H9 (cell line): Measurements from ENCODE around the gene NRIP3. TPM values are rescaled to one million over a fixed set of nuclear protein-coding genes. Genes with fewer than 3 reads are reported as not detected.

Source experiments
- DNase-seq: peaks from one replicate; pipeline ENCODE4 v3.0.0-alpha.2; 2017
- H2AFZ ChIP-seq: one replicate; pipeline ENCODE4 v1.6.1; 2013; ENCODE audit warnings: mild to moderate bottlenecking, low read length, control low read depth, moderate library complexity
- H2AK5ac ChIP-seq: 2 replicates; pipeline ENCODE4 v1.6.1; 2013; ENCODE audit warnings: low read length, control low read depth, mixed read lengths; ENCODE audit not compliant: insufficient read length
- H2BK120ac ChIP-seq: one replicate; pipeline ENCODE4 v1.6.1; 2013; ENCODE audit warnings: low read depth, mild to moderate bottlenecking, low read length, control low read depth, inconsistent platforms; ENCODE audit not compliant: poor library complexity, severe bottlenecking
- H2BK12ac ChIP-seq: 2 replicates; pipeline ENCODE4 v1.6.1; 2013; ENCODE audit warnings: low read length, control low read depth, mixed read lengths, low read depth; ENCODE audit not compliant: insufficient read length
- H2BK15ac ChIP-seq: 2 replicates; pipeline ENCODE4 v1.6.1; 2013; ENCODE audit warnings: low read depth, low read length, control low read depth
- H2BK20ac ChIP-seq: one replicate; pipeline ENCODE4 v1.6.1; 2013; ENCODE audit warnings: low read depth, mild to moderate bottlenecking, low read length, control low read depth, inconsistent platforms; ENCODE audit not compliant: poor library complexity, severe bottlenecking
- H2BK5ac ChIP-seq: 2 replicates; pipeline ENCODE4 v1.6.1; 2013; ENCODE audit warnings: low read length, control low read depth, mixed read lengths; ENCODE audit not compliant: insufficient read length
- H3K14ac ChIP-seq: 2 replicates; pipeline ENCODE4 v1.6.1; 2013; ENCODE audit warnings: low read length, control low read depth; ENCODE audit not compliant: insufficient read depth
- H3K18ac ChIP-seq: 2 replicates; pipeline ENCODE4 v1.6.1; 2013; ENCODE audit warnings: low read depth, mild to moderate bottlenecking, mixed read lengths, low read length, control low read depth; ENCODE audit not compliant: insufficient read length
- H3K23ac ChIP-seq: 2 replicates; pipeline ENCODE4 v1.6.1; 2013; ENCODE audit warnings: low read length, control low read depth, mixed read lengths, low read depth; ENCODE audit not compliant: insufficient read length
- H3K23me2 ChIP-seq: 2 replicates; pipeline ENCODE4 v1.6.1; 2013; ENCODE audit warnings: low read depth, mild to moderate bottlenecking, mixed read lengths, low read length, control low read depth; ENCODE audit not compliant: insufficient read length, poor library complexity, severe bottlenecking
- H3K27ac ChIP-seq: 2 replicates; pipeline ENCODE4 v1.5.1; 2013; ENCODE audit warnings: low read length, control low read depth, mixed read lengths, low read depth; ENCODE audit not compliant: insufficient read length
- H3K27me3 ChIP-seq: 2 replicates; pipeline ENCODE4 v1.6.1; 2013; ENCODE audit warnings: low read length, control low read depth, inconsistent platforms; ENCODE audit not compliant: insufficient read depth
- H3K4ac ChIP-seq: 2 replicates; pipeline ENCODE4 v1.6.1; 2013; ENCODE audit warnings: low read depth, mild to moderate bottlenecking, control low read depth, inconsistent platforms, low read length, moderate library complexity
- H3K4me1 ChIP-seq: 2 replicates; pipeline ENCODE4 v1.6.1; 2013; ENCODE audit warnings: low read length, control low read depth, inconsistent platforms; ENCODE audit not compliant: insufficient read depth
- H3K4me2 ChIP-seq: 2 replicates; pipeline ENCODE4 v1.6.1; 2013; ENCODE audit warnings: low read length, control low read depth, mixed read lengths; ENCODE audit not compliant: insufficient read length, insufficient read depth
- H3K56ac ChIP-seq: 2 replicates; pipeline ENCODE4 v1.6.1; 2013; ENCODE audit warnings: low read depth, mild to moderate bottlenecking, mixed read lengths, low read length, control low read depth; ENCODE audit not compliant: insufficient read length
- H3K79me1 ChIP-seq: 2 replicates; pipeline ENCODE4 v1.6.1; 2013; ENCODE audit warnings: low read depth, mild to moderate bottlenecking, moderate library complexity, low read length, control low read depth, inconsistent platforms; ENCODE audit not compliant: insufficient read depth, poor library complexity, severe bottlenecking
- H3K79me2 ChIP-seq: 2 replicates; pipeline ENCODE4 v1.6.1; 2013; ENCODE audit warnings: low read length, control low read depth, inconsistent platforms; ENCODE audit not compliant: insufficient read depth
- H3K9ac ChIP-seq: 2 replicates; pipeline ENCODE4 v1.6.1; 2013; ENCODE audit warnings: low read length, control low read depth, mixed read lengths; ENCODE audit not compliant: insufficient read length; ENCODE audit errors: extremely low read depth
- H3K9me3 ChIP-seq: one replicate; pipeline ENCODE4 v1.6.1; 2013; ENCODE audit warnings: low read depth, low read length, inconsistent platforms; ENCODE audit not compliant: control insufficient read depth
- H3T11ph ChIP-seq: one replicate; pipeline ENCODE4 v1.6.1; 2013; ENCODE audit warnings: mild to moderate bottlenecking, low read length, control low read depth, inconsistent platforms
- H4K20me1 ChIP-seq: one replicate; pipeline ENCODE4 v1.6.1; 2013; ENCODE audit not compliant: control insufficient read depth, insufficient read length, insufficient read depth
- H4K5ac ChIP-seq: 2 replicates; pipeline ENCODE4 v1.6.1; 2013; ENCODE audit warnings: low read depth, mild to moderate bottlenecking, mixed read lengths, low read length, control low read depth; ENCODE audit not compliant: insufficient read length
- H4K8ac ChIP-seq: replicated peaks from 2 replicates; pipeline ENCODE4 v1.6.1; 2013; ENCODE audit warnings: low read length, control low read depth, mixed read lengths, low read depth; ENCODE audit not compliant: insufficient read length
- H4K91ac ChIP-seq: 2 replicates; pipeline ENCODE4 v1.6.1; 2013; ENCODE audit warnings: low read depth, mild to moderate bottlenecking, moderate library complexity, mixed read lengths, low read length, control low read depth; ENCODE audit not compliant: insufficient read length
- H3K27ac Mint-ChIP-seq, 3 experiments: 2 replicates in 2 of 3; 3 replicates in 1 of 3; pipeline ENCODE4 v1.8.0; 2020 to 2021; ENCODE audit warnings: mixed read lengths in 3 of 3, mild to moderate bottlenecking in 1 of 3, moderate library complexity in 1 of 3
- H3K27me3 Mint-ChIP-seq: 2 replicates; pipeline ENCODE4 v1.8.0; 2021; ENCODE audit warnings: low read depth, mild to moderate bottlenecking, moderate library complexity, mixed read lengths
- H3K36me3 Mint-ChIP-seq, 3 experiments: 2 replicates in 2 of 3; 3 replicates in 1 of 3; pipeline ENCODE4 v1.8.0; 2020 to 2021; ENCODE audit warnings: low read depth in 3 of 3, mixed read lengths in 3 of 3; ENCODE audit not compliant: insufficient read depth in 1 of 3
- H3K4me1 Mint-ChIP-seq, 2 experiments: 2 replicates each; pipeline ENCODE4 v1.8.0; 2020; ENCODE audit warnings: mixed read lengths in 2 of 2
- H3K4me3 Mint-ChIP-seq, 2 experiments: 2 replicates in 1 of 2; 3 replicates in 1 of 2; pipeline ENCODE4 v1.8.0; 2020 to 2021; ENCODE audit warnings: mild to moderate bottlenecking in 2 of 2, mixed read lengths in 2 of 2, moderate library complexity in 1 of 2
- H3K9me3 Mint-ChIP-seq, 2 experiments: 2 replicates in 1 of 2; 3 replicates in 1 of 2; pipeline ENCODE4 v1.8.0; 2020; ENCODE audit warnings: mild to moderate bottlenecking in 2 of 2, mixed read lengths in 2 of 2, moderate library complexity in 1 of 2
- CTCF ChIP-seq: fragments of 200-600 bp; sonication (generic); conservative IDR thresholded peaks from 3 replicates; pipeline ENCODE4 v1.8.0; 2021; ENCODE audit warnings: antibody characterized with exemption, mild to moderate bottlenecking
- WGBS: extraction: QIAGEN DNeasy Blood & Tissue Kit; methylation state at CpG from one replicate; pipeline ENCODE4 v1.1.7; 2013; ENCODE audit warnings: missing lambda C conversion rate, low lambda C conversion rate, mixed read lengths; ENCODE audit not compliant: insufficient read length; ENCODE audit errors: extremely low coverage; 5-methylcytosine and 5-hydroxymethylcytosine counted together
- total RNA-seq: library from RNA; stranded (reverse); gene quantifications from 2 replicates; pipeline ENCODE4 v1.2.1, GENCODE V29; 2021

The NRIP3 gene
- total RNA-seq, 1 experiment from 2014 or later, result 4.2 TPM

- no peaks in the 10 kb centered on the region for H3K79me2 ChIP-seq
These were observed 46.9 kb downstream of the NRIP3 start for GRCh38 chr11:8956860-8957259.

More at GRCh38 chr11:8956860-8957259, 46.9 kb downstream of the NRIP3 start:
- Histone ChIP-seq H4K20me1 (no peaks in the 10 kb centered on the region), H3K79me1 (no peaks in the 10 kb centered on the region), H4K91ac (no peak overlapping the region), H3K23ac (no peak overlapping the region), H4K5ac (no peak overlapping the region), H3K23me2 (no peaks in the 10 kb centered on the region), H2AFZ (no peak overlapping the region), H2BK120ac (no peak overlapping the region), H3K9me3 (no peaks in the 10 kb centered on the region), H2BK5ac (no peak overlapping the region), H3T11ph (no peak overlapping the region), H3K27ac (no peak overlapping the region), H3K27me3 (no peaks in the 10 kb centered on the region), H3K4me2 (no peak overlapping the region), H4K8ac (no peak overlapping the region), H3K56ac (no peak overlapping the region), H3K14ac (no peak overlapping the region), H2BK15ac (no peak overlapping the region), H2BK20ac (no peak overlapping the region), H3K4ac (no peak overlapping the region), H3K18ac (no peak overlapping the region), H2AK5ac (no peak overlapping the region), H3K4me1 (no peaks in the 10 kb centered on the region), H2BK12ac (no peak overlapping the region), H3K9ac (no peak overlapping the region)
- H3K27me3 Mint-ChIP-seq, result no peaks in the 10 kb centered on the region
- H3K9me3 Mint-ChIP-seq, result peaks cover 0 to 6% of the 10 kb centered on the region in 2 experiments; a peak in 3 of 5 replicates
- H3K36me3 Mint-ChIP-seq, result peaks cover 9 to 36% (median 21%) of the 10 kb centered on the region in 3 experiments
- H3K4me1 Mint-ChIP-seq, result peaks cover 0 to 4% of the 10 kb centered on the region in 2 experiments; a peak in 1 of 4 replicates
- H3K4me3 Mint-ChIP-seq, result no peak overlapping the region
- no peak overlapping the region for H3K27ac Mint-ChIP-seq
- DNase-seq, result no peak
- no CpG with 5 or more reads among the region's 4 CpGs for WGBS
- TF ChIP-seq CTCF, result no peak
